A204.1 (cell line): Measurements from ENCODE around the gene CAMK1D.
"Not testable (repeated sequence)": the region's sequence is repeated elsewhere in the genome, so short reads cannot be mapped to it uniquely, and the experiment has no call there.

Experiments
- FAIRE-seq: peaks from 2 replicates; lab custom pipeline; 2012; peaks lifted over from hg19 to GRCh38; lab: Jason Lieb, UNC

The CAMK1D gene

GRCh38 chr10:12797471-12798262, 448.3 kb downstream of the CAMK1D start:
- FAIRE-seq, result no peak

- no peak for FAIRE-seq
Measured at GRCh38 chr10:12799144-12799543, 449.8 kb downstream of the CAMK1D start.

DNA sequence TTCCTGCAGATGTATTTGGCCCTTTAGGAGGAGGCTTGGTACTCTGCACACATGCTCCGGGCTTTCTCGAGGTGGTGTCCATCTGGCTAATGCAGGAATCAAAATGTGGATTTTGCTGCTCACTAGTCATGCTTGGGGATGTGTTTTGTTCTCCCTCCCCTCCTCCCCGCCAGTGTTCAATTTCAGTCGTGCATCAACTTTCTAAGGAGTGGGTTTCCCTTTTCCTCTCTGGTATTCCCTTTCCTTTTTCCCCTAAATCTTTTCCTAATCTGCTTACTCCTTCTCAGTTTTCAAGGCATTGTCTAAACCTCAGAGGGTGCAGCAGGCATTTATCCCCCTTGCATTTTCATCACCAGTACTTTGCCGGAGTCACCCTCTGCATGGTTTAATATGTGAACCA, 450.4 kb downstream of the CAMK1D start:
- FAIRE-seq, result no peak

DNA sequence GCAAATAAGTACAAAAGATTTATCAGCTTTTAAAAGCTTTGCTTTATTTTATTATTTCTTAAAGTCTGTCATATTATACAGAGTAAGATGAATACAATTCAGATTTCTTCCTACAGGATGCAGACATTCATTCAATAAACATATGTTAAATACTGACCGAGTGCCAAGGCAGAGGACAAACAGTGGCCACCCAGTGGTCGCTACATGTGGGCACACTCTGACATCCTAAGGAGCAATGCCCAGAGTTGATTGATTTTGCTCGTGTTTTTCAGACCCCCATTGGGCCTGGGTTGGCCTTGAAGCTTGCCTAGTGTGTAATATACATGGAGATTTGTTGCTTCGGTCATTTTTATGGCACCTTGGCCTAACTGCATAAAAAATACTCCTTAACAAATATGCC, 451.0 kb downstream of the CAMK1D start:
- no peak for FAIRE-seq

DNA sequence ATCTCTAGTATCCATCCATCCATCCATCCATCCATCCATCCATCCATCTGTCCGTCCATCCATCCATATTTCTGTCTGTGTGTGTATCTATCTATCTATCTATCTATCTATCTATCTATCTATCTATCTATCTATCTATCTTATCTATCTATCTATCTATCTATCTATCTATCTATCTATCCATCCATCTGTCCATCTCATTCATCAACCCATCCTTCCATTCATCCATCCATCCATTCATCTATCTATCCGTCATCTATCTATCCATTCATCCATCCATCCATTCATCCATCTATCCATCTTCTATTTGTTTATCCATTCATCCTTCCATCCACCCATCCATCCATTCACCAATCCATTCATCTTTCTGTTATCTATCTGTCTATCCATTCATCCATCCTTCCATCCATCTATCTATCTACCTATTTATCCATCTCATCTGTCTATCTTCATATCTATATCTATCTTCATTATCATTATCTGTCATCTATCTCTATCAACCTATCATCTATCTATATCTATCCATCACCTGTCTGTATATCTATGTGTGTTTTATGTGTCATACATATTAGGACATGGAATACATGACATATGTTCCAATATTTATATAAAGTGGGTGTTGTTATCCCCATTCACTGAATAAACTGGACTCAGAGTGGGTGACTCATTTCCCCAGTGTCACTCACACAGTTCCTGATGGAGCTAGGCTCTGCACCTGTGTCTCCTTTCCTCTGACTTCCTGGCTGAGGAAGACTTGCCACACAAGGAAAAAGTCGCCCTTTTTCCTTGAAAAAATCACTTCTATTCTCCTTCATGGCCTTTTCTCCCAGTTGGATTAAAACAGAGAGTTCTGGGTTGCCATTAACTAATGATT, 452.1 kb downstream of the CAMK1D start:
- FAIRE-seq, result no peak

DNA sequence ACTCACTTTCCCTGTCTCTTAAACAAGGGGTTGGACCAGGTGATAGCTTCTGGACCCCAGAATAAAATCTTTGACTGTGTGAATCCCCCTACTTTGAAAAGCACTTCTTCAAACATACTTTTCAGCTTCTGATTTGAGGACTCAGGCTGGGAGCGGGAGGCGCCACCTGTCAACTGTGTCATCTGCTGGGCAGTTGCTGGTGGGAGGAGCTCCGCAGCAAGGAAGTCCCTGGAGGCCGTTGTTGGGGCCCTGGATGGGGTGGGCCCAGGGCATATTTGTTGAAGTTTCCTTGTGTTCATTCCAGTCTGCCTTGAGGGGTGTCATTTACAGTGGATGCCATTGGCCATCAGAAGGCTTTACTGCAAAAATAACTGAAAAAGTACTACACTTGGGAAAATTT, 454.4 kb downstream of the CAMK1D start:
- no peak for FAIRE-seq

DNA sequence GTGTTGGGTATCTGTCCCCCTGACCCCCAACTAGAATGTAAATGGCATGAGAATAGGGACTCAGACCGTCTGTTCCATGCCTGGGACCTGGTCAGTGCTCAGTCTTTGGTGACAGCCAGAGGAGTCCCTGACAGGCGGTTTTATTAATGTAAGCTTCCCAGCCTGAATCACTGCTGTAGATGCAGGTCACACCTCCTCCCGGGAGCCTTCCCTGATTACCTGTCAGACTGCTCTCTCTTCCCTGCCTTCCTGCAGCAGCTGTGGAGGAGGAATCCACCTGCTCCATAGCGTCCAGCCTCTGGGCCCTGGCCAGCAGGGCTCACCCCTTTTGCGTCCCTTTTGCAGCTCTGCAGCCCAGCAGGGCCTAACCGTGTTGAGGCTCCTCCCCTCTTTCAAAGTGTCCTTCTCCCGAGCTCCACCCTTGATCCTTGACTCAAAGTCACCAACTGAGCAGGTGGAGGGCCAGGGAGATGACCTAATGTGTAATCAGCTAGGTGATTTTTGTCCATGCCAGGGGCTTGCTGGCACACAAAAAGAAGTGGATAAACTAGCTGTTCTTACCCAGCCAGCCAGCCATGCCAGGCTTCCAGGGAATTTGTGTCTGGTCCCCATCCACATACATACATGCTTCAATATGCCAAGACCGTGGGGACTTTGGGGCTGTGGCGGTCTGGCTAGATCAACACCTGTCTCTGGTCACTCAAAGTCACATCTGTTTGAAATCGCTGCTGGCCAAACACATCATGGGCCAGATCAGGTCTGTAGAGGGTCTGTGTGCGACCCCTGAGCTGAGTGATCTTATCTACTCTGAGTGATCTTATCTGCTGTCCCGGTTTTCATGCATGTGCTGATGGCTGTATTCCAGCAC, 457.1 kb downstream of the CAMK1D start:
- FAIRE-seq, result no peak

DNA sequence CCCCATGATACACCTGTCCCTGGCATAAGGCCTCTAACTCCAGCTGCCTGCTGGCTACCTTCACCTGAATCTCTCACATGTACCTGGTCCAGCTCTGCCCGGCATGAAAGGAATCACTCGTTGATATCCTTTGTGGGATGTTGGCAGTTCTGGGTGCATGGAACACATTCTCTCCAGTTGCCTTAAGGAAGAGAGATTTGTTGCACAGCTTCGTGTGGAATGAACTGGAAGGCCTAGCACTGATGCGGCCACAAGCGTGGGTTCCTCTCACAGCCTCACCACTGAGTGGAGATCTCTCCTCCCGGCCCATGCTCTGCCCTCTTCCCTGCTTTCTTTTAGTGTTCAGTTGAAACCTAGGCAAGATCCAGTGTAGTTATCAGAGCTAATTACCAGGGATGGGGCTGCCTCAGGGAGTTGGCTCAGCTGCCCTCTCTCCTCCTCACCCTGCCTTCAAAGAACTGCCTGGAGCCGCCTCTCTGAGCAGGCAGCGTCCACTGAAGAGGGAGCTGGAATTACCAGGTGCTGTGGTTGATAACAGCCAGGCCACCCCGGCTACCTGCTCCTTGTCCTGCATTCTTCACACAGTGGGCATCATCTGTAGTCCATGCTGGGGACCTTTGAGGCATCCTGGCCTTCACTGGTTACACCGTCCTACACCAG, 457.9 kb downstream of the CAMK1D start:
- no peak for FAIRE-seq

DNA sequence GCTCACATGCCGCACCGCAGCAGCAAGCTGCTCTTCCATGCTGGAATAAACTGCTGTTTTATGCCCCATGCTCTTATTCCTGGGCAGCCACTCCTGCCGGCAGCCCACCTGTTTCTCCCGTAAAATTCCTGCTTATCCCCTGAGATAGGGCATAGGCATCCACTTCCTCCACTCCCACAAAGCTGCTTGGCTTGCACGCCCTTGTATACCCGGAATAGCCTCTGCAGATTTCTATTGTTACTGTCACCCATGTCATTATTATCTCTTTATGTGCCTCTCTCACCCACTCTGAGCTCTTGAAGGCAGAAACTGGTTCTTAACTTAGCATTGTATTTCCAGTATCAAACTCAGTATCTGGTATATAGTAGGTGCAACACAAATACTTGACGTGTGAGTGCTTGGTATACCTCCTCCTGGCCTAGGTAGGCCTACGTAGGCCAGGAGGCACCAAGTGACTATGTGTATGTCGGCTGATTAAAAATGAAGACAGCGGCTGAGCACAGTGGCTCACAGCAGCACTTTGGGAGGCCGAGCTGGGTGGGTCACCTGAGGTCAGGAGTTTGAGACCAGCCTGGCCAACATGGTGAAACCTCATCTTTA, 458.8 kb downstream of the CAMK1D start:
- FAIRE-seq, result no peak

GRCh38 chr10:12810046-12810445, 460.7 kb downstream of the CAMK1D start:
- FAIRE-seq, result not testable (repeated sequence)

DNA sequence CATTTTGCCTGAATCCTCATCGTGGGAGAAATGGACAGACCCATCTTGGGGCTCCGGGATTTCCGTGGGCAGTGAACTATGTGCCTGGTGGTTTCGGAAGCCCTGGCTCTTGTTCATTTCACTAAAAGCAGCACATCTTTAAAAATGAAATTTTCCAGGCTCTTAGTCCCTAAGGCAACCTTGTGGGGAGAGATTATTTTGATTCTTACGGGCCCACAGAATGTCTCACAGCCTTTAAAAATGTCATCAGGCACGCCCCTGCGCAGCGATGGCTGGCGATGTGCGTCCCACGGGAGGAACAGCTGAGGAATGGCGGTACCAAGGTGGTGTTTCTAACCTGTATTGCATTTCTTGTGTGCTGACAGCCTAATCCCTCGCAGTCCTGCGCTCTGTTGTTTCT, 462.5 kb downstream of the CAMK1D start:
- no peak for FAIRE-seq

- FAIRE-seq, result no peak
Measured at GRCh38 chr10:12812571-12812970, 463.2 kb downstream of the CAMK1D start.

DNA sequence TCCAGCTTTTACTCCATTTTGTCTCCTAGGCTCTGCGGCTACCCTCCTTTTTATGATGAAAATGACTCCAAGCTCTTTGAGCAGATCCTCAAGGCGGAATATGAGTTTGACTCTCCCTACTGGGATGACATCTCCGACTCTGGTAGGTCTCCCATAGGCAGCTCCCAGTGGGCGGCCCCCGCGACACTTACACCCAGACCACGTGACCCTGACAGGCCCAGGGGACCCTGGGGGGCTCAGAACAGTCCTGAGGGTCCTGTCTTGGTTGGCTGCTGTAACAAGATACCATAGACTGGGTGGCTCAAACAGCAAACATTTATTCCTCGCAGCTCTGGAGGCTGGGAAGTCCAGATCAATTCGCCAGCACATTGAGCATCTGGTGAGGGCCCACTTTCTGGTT, 464.8 kb downstream of the CAMK1D start:
- FAIRE-seq, result no peak

- FAIRE-seq, result no peak
Measured at GRCh38 chr10:12819071-12819470, 469.7 kb downstream of the CAMK1D start.

DNA sequence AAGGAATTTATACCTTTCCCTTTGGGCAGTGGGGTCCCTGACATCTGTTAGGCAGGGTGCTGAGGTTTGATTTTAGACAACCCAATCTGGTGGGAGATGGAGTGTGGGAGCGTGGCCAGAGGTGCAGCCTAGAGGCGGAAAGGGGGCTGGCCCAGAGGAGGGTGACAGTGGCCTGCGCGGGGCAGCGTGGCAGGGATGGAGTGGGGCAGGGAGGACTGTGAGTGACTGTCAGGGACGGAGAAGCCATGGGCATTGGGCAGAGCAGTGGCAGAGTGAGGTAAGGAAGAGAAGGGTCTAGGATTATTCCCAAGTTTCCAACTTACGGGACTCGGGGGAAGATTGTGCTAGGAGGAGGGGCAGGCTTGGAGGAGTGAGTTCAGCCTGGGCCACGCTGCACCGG, 470.3 kb downstream of the CAMK1D start:
- no peak for FAIRE-seq

- FAIRE-seq, result no peak
Measured at GRCh38 chr10:12822126-12822892, 473.0 kb downstream of the CAMK1D start.

- no peak for FAIRE-seq
Measured at GRCh38 chr10:12822893-12823170, 473.5 kb downstream of the CAMK1D start.

DNA sequence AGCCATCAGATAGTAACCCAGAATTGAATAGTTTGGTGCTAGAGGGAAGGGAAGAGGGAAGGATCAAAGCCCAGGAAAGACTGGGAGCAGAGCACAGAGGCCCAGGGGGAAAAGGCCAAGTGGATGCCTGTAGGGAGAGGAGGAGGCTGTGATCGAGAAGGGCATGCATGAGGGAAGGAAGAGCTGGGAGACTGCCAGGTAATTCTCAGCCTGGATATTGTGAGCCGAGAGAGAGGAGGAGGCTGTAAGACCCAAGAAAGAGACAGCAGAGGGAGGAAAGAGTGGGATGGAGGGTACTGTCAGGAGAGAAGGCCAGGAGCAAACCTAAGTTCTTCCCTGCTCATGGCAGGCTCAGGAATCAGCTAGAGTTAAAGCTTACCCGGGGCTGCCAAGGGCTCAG, 474.0 kb downstream of the CAMK1D start:
- no peak for FAIRE-seq

DNA sequence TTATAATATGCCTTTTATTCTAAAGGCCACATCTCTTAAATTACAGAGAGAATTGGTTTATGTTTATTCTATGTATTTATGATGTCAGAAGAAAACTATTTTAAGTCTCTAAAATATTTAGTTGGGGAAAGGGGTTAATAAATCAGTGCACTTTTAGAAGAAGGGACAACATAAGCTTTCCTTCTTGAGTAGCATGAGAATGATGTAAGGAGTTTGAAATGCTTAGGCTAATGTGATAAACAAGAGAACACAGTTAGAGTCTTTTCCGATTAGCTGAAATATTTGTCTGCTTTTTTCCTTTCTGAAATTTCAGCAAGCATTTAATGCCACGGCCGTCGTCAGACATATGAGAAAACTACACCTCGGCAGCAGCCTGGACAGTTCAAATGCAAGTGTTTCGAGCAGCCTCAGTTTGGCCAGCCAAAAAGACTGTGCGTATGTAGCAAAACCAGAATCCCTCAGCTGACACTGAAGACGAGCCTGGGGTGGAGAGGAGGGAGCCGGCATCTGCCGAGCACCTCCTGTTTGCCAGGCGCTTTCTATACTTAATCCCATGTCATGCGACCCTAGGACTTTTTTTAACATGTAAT, 476.0 kb downstream of the CAMK1D start:
- FAIRE-seq, result no peak

DNA sequence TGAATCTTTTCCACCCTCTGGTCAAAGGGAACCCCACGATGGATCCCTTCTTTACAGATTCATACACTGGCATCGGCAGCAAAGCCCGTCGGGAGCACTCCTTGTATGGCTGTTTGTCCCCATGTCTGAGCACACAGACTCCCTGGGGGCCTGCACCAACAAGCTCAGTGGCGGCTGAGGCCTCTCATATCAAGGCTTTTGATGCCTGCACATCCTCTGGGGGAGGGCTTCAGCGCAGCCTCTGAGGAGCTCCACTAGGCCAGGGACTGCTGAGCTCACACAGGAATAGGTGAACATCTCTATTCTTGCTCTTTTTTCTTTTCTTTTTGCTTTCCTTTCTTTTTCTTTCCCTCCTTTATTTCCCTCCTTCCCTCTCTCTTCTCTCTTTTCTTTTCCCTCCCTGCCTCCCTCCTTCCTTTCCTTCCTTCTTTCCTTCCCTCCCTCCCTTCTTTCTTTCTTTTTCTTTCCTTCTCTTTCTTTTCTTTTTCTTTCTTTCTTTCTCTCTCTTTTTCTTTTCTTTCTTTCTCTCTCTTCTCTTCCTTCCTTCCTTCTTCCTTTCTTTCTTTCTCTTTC, 477.5 kb downstream of the CAMK1D start:
- no peak for FAIRE-seq
